KOPT-K1 (cell line): ENCODE data around the gene SCRN2.

ENCODE experiments used
- H3K27ac ChIP-seq: fragments of 200-600 bp; sonication (generic); 2 replicates; pipeline ENCODE4 v1.5.1; 2016; ENCODE audit warnings: antibody characterized with exemption, mild to moderate bottlenecking, low read depth, low read length; ENCODE audit not compliant: poor library complexity, severe bottlenecking
- H3K36me3 ChIP-seq: fragments of 200-600 bp; sonication (generic); 2 replicates; pipeline ENCODE4 v1.5.1; 2017; ENCODE audit warnings: antibody characterized with exemption, mild to moderate bottlenecking, low read length, moderate library complexity; ENCODE audit not compliant: insufficient read depth
- H3K9me3 ChIP-seq: fragments of 200-600 bp; sonication (generic); 2 replicates; pipeline ENCODE4 v1.5.1; 2017; ENCODE audit warnings: antibody characterized with exemption, low read length, mild to moderate bottlenecking; ENCODE audit not compliant: insufficient read depth, poor library complexity, severe bottlenecking

SCRN2 gene

GRCh38 chr17:47800686-47801085 lies 40.4 kb downstream of the SCRN2 start:
- Histone ChIP-seq H3K9me3 (no peaks in the 10 kb centered on the region), H3K27ac (no peak overlapping the region), H3K36me3 (no peaks in the 10 kb centered on the region)

- H3K9me3 ChIP-seq: no peaks in the 10 kb centered on the region
- no peak overlapping the region for H3K27ac ChIP-seq
- H3K36me3 ChIP-seq: no peaks in the 10 kb centered on the region
These were observed 43.3 kb downstream of the SCRN2 start for GRCh38 chr17:47797797-47798196.

GRCh38 chr17:47792979-47793378 lies 48.1 kb downstream of the SCRN2 start:
- no peaks in the 10 kb centered on the region for H3K9me3 ChIP-seq
- no peak overlapping the region for H3K27ac ChIP-seq
- no peaks in the 10 kb centered on the region for H3K36me3 ChIP-seq

- no peaks in the 10 kb centered on the region for H3K36me3 ChIP-seq
- H3K9me3 ChIP-seq: no peaks in the 10 kb centered on the region
- H3K27ac ChIP-seq: no peak overlapping the region
These were observed 48.6 kb downstream of the SCRN2 start for GRCh38 chr17:47792457-47792856.

GRCh38 chr17:47791025-47791424 lies 50.0 kb downstream of the SCRN2 start:
- no peaks in the 10 kb centered on the region for H3K36me3 ChIP-seq
- no peaks in the 10 kb centered on the region for H3K9me3 ChIP-seq
- H3K27ac ChIP-seq: no peak overlapping the region

- H3K9me3 ChIP-seq: no peaks in the 10 kb centered on the region
- no peak overlapping the region for H3K27ac ChIP-seq
- no peaks in the 10 kb centered on the region for H3K36me3 ChIP-seq
These were observed 51.2 kb downstream of the SCRN2 start for GRCh38 chr17:47789611-47790561.
